BE2C (cell line): ENCODE results near the gene MRPS23.

ENCODE experiments used
- DNase-seq: peaks from one replicate; pipeline ENCODE4 v3.0.0-alpha.2; 2020
- H3K27me3 ChIP-seq: fragments of 250-450 bp; sonication (Bioruptor Pico); 2 replicates; pipeline ENCODE4 v1.5.1; 2020; ENCODE audit warnings: mild to moderate bottlenecking
- H3K36me3 ChIP-seq: fragments of 250-450 bp; sonication (Bioruptor Pico); 2 replicates; pipeline ENCODE4 v1.5.1; 2020; ENCODE audit warnings: mild to moderate bottlenecking
- H3K4me1 ChIP-seq: fragments of 250-450 bp; sonication (Bioruptor Pico); 2 replicates; pipeline ENCODE4 v1.5.1; 2020
- H3K4me3 ChIP-seq: 2 replicates; pipeline ENCODE4 v1.5.1; 2011; ENCODE audit warnings: low read depth, low read length
- H3K9me3 ChIP-seq: fragments of 250-450 bp; sonication (Bioruptor Pico); 2 replicates; pipeline ENCODE4 v1.5.1; 2020
- TF ChIP-seq, protein P1 (sequence below): IDR thresholded peaks from 2 replicates; pipeline ENCODE4 v1.5.1; 2012; ENCODE audit warnings: mild to moderate bottlenecking, low read depth, low read length

Gene MRPS23

DNA sequence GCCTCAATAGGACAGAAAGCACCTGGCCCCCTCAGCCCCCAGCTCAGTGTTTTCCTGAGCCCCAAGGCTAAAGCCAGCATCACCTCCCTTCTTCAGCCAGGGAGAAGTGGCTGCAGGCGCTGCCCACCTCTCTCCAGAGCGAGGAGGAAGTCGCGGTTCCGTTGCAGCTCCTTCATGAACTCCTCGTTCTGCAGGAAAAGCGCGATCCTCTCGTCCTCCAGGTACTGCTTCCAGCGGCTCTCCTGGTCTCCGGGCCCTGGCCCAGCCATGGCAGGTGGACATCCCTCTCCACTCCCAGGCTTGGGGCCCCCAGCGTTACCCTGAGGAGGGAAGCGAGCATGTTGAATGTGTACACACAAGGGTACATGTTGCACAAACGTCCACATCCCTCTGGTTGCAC, 22.7 kb upstream of the MRPS23 start:
- no peaks in the 10 kb centered on the region for H3K36me3 ChIP-seq
- TF ChIP-seq, protein P1, sequence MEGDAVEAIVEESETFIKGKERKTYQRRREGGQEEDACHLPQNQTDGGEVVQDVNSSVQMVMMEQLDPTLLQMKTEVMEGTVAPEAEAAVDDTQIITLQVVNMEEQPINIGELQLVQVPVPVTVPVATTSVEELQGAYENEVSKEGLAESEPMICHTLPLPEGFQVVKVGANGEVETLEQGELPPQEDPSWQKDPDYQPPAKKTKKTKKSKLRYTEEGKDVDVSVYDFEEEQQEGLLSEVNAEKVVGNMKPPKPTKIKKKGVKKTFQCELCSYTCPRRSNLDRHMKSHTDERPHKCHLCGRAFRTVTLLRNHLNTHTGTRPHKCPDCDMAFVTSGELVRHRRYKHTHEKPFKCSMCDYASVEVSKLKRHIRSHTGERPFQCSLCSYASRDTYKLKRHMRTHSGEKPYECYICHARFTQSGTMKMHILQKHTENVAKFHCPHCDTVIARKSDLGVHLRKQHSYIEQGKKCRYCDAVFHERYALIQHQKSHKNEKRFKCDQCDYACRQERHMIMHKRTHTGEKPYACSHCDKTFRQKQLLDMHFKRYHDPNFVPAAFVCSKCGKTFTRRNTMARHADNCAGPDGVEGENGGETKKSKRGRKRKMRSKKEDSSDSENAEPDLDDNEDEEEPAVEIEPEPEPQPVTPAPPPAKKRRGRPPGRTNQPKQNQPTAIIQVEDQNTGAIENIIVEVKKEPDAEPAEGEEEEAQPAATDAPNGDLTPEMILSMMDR = no peak
- DNase-seq = no peak
- peaks cover 32% of the 10 kb centered on the region for H3K4me1 ChIP-seq
- no peaks in the 10 kb centered on the region for H3K27me3 ChIP-seq
- no peak overlapping the region for H3K4me3 ChIP-seq
- no peaks in the 10 kb centered on the region for H3K9me3 ChIP-seq

DNA sequence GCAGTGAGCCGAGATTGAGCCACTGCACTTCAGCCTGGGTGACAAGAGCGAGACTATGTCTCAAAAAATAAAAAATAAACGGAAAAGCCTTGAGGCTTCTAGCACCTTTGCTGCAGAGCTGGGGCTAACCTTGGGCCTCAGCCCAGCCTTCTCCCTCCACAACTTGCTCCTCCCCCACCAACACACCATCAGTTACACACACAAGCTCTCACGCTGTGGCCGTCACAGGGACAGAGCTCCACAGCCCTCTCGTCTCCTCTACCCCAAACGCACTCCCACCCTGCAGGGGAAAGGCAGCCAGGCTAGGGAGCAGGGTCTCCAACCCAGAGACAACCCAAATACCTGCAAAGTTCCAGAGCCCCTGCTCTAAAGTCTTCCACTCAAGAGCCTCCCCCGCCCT, 22.0 kb upstream of the MRPS23 start:
- Histone ChIP-seq H3K27me3 (no peaks in the 10 kb centered on the region), H3K4me3 (no peak overlapping the region), H3K36me3 (no peaks in the 10 kb centered on the region), H3K9me3 (no peaks in the 10 kb centered on the region), H3K4me1 (peaks cover 32% of the 10 kb centered on the region)
- no peak for DNase-seq
- TF ChIP-seq, protein P1 = no peak

DNA sequence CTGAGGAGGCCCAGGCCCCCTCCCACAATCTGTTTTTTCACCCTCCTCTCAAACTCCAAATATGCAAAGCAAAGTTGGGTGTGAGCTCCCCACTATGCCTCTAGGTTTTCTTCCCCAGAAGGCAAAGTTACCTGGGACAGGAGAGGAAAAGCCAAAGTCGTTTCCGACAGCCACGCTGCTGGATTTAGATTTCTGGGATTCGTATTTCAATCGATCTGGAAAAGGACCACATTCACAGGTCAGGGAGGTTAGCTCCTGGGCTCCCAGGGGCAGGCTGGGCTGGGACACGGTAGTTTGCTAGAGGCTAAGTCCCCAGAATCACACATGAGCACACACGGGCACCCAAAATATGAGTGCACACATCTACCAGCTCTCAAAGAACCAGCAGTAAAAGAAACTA, 21.3 kb upstream of the MRPS23 start:
- H3K4me3 ChIP-seq = no peak overlapping the region
- DNase-seq = no peak
- no peaks in the 10 kb centered on the region for H3K27me3 ChIP-seq
- no peaks in the 10 kb centered on the region for H3K36me3 ChIP-seq
- peaks cover 32% of the 10 kb centered on the region for H3K4me1 ChIP-seq
- TF ChIP-seq, protein P1 = no peak
- no peaks in the 10 kb centered on the region for H3K9me3 ChIP-seq

DNA sequence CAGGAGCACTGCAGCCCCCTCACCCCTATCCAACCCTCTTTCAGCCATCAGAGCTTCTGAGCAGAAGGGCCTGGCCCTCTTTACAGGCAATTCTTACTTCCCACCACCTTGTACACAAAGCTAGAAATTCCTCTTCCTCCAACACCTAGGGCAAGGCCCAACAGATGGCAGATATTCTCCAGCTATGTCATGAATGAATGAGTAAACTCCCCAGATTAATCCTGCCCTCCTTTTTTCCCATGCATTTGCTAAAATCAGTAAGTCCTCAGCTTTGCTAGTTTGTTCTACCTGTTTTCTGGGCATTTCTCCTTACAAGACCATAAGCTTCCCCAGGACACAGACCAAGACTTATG, 20.4 kb upstream of the MRPS23 start:
- TF ChIP-seq, protein P1 = no peak
- H3K9me3 ChIP-seq = no peaks in the 10 kb centered on the region
- DNase-seq = no peak

DNA sequence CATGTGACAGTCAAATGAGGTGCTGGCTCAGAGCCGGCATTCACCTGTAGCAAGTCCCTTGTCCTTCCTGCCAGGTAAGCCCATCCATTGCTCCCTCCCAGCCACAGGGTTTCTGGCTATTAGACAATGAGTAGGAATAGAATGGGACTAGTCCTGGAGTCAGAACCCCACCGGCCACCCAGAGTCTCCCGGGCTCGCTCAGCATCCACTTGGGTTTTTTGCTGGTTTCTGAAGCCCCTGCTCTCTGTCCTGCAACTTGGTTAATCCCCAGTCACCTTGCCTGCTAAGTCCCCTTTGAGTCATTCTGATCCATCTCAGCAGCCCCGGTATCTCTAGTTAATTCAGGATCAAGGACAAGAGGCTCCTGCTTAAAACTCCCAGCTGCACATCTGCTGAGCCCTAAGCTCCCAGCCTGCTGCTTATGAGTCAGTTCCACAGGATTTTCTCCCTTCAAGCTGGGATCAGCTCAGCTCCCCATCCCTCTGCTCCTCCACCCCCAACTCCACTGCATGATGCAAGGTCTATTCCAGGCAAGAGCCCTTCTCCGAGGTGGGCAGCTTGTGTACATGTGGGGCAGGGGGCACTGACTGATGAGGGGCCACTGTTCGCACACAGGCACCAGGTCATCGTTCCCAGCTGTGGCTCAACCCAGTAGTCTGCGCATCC, 19.9 kb upstream of the MRPS23 start:
- H3K4me3 ChIP-seq = no peak overlapping the region
- no peak for DNase-seq
- TF ChIP-seq, protein P1 = no peak
- no peaks in the 10 kb centered on the region for H3K27me3 ChIP-seq
- no peaks in the 10 kb centered on the region for H3K9me3 ChIP-seq
- H3K4me1 ChIP-seq = peaks cover 21% of the 10 kb centered on the region
- no peaks in the 10 kb centered on the region for H3K36me3 ChIP-seq

More for the DNA sequence above, 20.4 kb upstream of the MRPS23 start:
- peaks cover 26% of the 10 kb centered on the region for H3K4me1 ChIP-seq
- H3K27me3 ChIP-seq = no peaks in the 10 kb centered on the region
- no peak overlapping the region for H3K4me3 ChIP-seq
- H3K36me3 ChIP-seq = no peaks in the 10 kb centered on the region

DNA sequence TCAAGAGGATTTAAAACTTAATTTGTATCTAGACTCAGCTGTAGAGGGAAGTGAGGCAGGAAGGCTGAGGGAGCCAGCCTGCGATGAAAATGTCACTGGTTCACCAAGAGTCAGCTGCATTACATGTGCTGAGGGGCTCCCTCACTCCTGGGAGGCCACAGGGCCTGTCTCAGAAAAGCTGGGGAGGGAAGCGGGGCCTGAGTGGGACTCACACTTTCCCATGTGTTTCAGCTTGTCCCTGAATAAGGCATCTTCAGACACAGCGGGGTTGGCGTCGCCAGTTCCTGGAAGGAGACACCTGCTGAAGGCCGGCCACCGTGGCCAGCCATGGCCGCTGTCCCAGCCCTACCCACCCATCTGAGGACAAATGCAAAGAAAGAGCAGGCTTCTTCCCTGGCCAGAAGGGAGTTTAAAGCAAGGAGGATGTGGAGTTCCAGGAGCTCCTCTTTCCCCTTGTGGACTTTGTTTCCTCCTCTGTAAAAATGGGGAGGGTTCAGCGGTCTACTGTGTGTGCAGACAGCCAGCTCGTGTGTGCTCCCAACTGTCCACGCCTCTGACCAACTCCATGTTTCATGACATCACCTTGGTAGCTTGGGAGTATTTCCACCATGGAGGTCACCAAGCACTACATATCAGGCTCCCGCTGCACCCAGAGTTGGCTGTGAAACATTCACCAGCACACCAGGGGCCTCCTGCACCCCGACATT, 19.2 kb upstream of the MRPS23 start:
- Histone ChIP-seq H3K4me3 (no peak overlapping the region), H3K4me1 (peaks cover 18% of the 10 kb centered on the region), H3K9me3 (no peaks in the 10 kb centered on the region), H3K36me3 (no peaks in the 10 kb centered on the region), H3K27me3 (no peaks in the 10 kb centered on the region)
- TF ChIP-seq, protein P1 = no peak
- no peak for DNase-seq
